ENCODE measurements around the gene CACNA2D1.

The CACNA2D1 gene

DNA sequence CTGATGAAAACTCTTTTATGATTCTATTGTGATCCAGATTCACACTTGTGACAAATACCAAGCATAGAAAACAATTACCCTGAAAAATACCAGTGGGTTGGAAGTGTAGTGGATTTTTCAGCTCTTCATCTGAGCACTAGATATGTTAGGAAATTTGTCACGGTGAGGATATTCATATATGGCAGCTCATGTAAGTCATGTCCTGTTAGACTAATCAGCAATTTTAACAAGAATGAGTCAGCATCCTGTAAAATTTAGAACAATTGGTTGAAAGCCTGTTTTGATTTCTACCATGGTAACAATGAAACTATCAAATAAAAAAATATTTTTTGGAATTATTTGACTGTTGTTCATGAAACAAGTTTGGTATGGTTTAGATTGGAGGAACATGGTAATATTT is 334.3 kb downstream of the CACNA2D1 start:
- H3K4me2 ChIP-seq (ENCODE audit: low read length): no peak overlapping the region
- H2AFZ ChIP-seq: no peak overlapping the region
- no peak overlapping the region for H3K9ac ChIP-seq
- H3K27me3 ChIP-seq (ENCODE audit: control insufficient read depth, insufficient read depth, low read length): no peaks in the 10 kb centered on the region
- no peaks in the 10 kb centered on the region for H3K4me1 ChIP-seq
- H3K79me2 ChIP-seq: no peaks in the 10 kb centered on the region
- TF ChIP-seq, protein P1, sequence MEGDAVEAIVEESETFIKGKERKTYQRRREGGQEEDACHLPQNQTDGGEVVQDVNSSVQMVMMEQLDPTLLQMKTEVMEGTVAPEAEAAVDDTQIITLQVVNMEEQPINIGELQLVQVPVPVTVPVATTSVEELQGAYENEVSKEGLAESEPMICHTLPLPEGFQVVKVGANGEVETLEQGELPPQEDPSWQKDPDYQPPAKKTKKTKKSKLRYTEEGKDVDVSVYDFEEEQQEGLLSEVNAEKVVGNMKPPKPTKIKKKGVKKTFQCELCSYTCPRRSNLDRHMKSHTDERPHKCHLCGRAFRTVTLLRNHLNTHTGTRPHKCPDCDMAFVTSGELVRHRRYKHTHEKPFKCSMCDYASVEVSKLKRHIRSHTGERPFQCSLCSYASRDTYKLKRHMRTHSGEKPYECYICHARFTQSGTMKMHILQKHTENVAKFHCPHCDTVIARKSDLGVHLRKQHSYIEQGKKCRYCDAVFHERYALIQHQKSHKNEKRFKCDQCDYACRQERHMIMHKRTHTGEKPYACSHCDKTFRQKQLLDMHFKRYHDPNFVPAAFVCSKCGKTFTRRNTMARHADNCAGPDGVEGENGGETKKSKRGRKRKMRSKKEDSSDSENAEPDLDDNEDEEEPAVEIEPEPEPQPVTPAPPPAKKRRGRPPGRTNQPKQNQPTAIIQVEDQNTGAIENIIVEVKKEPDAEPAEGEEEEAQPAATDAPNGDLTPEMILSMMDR (IDR thresholded peaks at IDR 0.05): no peak
- no peak overlapping the region for H3K4me3 ChIP-seq (ENCODE audit: low read depth, low read length)
- H3K36me3 ChIP-seq (ENCODE audit: control insufficient read depth, insufficient read depth, low read length): no peaks in the 10 kb centered on the region
- no peak overlapping the region for H3K27ac ChIP-seq
- H3K9me3 ChIP-seq (ENCODE audit: control insufficient read depth, low read length): no peaks in the 10 kb centered on the region

DNA sequence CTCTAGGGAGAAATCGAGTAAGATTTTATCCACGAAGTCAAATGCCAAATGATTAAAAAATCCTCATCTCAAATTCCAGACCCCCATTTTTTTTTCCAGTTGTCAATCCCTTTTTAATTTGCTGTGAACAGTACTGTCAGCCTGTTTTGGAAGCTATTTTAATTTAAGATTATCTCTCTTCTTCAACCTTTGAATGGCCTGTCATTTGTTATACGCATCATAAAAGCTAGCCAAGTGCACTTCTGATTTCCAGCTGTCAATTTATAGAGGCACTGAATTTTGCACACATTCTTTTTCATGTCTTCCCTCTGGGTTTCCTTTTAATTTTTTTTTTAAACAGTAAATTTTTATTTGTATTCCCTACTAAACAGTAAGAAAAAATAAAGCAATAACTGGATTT is 337.4 kb downstream of the CACNA2D1 start:
- H3K79me2 ChIP-seq: no peaks in the 10 kb centered on the region
- no peak overlapping the region for H3K27ac ChIP-seq
- H3K27me3 ChIP-seq (ENCODE audit: control insufficient read depth, insufficient read depth, low read length): no peaks in the 10 kb centered on the region
- no peak overlapping the region for H3K4me2 ChIP-seq (ENCODE audit: low read length)
- no peak overlapping the region for H3K9ac ChIP-seq
- H3K9me3 ChIP-seq (ENCODE audit: control insufficient read depth, low read length): no peaks in the 10 kb centered on the region
- no peak overlapping the region for H3K4me3 ChIP-seq (ENCODE audit: low read depth, low read length)
- TF ChIP-seq, protein P1 (IDR thresholded peaks at IDR 0.05): no peak
- H3K4me1 ChIP-seq: no peaks in the 10 kb centered on the region
- no peak overlapping the region for H2AFZ ChIP-seq
- no peaks in the 10 kb centered on the region for H3K36me3 ChIP-seq (ENCODE audit: control insufficient read depth, insufficient read depth, low read length)

DNA sequence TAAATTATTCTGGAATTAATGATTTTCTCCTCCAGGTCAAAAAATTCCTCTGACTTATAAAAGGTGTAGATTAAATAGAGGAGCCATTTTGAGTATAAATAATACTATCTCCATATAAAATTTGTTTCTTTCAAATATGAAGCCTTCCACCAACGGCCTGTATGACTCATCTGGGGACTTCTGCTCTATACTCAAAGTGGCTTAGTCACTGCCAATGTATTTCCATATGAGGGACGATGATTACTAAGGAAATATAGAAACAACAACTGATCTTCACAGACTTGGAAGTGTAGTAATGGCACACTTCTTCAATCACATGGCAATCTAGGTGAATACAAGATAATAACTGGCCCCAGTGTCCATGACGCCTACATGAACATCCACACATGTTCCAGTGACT is 338.1 kb downstream of the CACNA2D1 start:
- Histone ChIP-seq H3K27me3 (ENCODE audit: control insufficient read depth, insufficient read depth, low read length) (no peaks in the 10 kb centered on the region), H3K27ac (no peak overlapping the region), H3K4me1 (no peaks in the 10 kb centered on the region), H3K9me3 (ENCODE audit: control insufficient read depth, low read length) (no peaks in the 10 kb centered on the region), H3K4me2 (ENCODE audit: low read length) (no peak overlapping the region), H3K79me2 (no peaks in the 10 kb centered on the region), H3K9ac (no peak overlapping the region), H3K4me3 (ENCODE audit: low read depth, low read length) (no peak overlapping the region), H2AFZ (no peak overlapping the region), H3K36me3 (ENCODE audit: control insufficient read depth, insufficient read depth, low read length) (no peaks in the 10 kb centered on the region)
- TF ChIP-seq, protein P1 (IDR thresholded peaks at IDR 0.05): no peak

DNA sequence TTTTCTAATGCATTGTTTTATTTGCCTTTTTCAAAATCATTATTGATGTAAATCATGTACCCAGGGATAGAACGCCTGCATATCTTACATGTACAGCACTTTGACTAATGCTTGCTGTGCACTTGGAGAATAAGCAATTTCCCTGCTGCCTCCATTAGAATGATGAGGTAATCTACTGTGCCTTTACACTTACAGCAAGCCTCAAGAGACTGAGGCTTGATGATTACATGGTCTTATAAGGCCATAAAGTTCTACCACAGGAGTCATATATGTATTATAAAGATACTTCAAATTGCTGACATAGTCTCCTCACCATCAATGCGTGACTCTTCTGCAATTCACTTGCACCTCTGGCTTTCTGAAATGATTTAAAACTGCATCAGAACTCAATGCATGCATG is 345.2 kb downstream of the CACNA2D1 start:
- Histone ChIP-seq H2AFZ (no peak overlapping the region), H3K9me3 (ENCODE audit: control insufficient read depth, low read length) (no peaks in the 10 kb centered on the region), H3K9ac (no peak overlapping the region), H3K4me1 (no peaks in the 10 kb centered on the region), H3K4me3 (ENCODE audit: low read depth, low read length) (no peak overlapping the region), H3K79me2 (no peaks in the 10 kb centered on the region), H3K36me3 (ENCODE audit: control insufficient read depth, insufficient read depth, low read length) (no peaks in the 10 kb centered on the region), H3K4me2 (ENCODE audit: low read length) (no peak overlapping the region), H3K27me3 (ENCODE audit: control insufficient read depth, insufficient read depth, low read length) (no peaks in the 10 kb centered on the region), H3K27ac (no peak overlapping the region)
- TF ChIP-seq, protein P1 (IDR thresholded peaks at IDR 0.05): no peak

DNA sequence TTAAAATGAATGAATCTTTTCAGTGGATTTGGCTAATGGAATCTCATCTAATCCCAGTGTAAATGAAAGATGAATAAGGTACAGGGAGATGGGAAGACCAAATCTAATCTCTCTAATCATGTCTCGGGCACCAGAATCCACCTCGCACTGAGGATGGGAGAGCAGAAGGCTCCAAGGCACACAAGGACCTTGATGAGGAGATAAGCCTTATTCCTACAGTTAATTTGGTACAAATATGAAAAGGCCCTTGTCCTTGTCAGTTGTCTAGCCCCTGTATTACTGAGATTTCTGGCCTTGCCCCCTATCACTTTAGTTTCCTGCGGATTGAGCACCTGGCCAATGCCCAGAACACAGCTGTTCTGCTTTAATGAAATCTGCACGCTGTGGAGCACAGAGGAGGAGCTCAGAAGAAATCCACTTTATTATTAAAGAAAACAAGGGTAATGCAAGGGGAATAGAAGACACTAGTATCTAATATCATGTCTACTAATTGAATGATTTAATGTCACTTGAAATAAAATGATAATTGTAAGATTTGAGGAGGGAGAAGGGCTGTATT is 352.4 kb downstream of the CACNA2D1 start:
- TF ChIP-seq, protein P1 (IDR thresholded peaks at IDR 0.05): no peak
- no peak overlapping the region for H3K4me2 ChIP-seq (ENCODE audit: low read length)
- no peaks in the 10 kb centered on the region for H3K27me3 ChIP-seq (ENCODE audit: control insufficient read depth, insufficient read depth, low read length)
- no peaks in the 10 kb centered on the region for H3K9me3 ChIP-seq (ENCODE audit: control insufficient read depth, low read length)
- H3K36me3 ChIP-seq (ENCODE audit: control insufficient read depth, insufficient read depth, low read length): no peaks in the 10 kb centered on the region
- H3K27ac ChIP-seq: no peak overlapping the region
- no peak overlapping the region for H2AFZ ChIP-seq
- H3K4me3 ChIP-seq (ENCODE audit: low read depth, low read length): no peak overlapping the region
- no peaks in the 10 kb centered on the region for H3K79me2 ChIP-seq
- H3K4me1 ChIP-seq: no peaks in the 10 kb centered on the region
- H3K9ac ChIP-seq: no peak overlapping the region

Data from parathyroid adenoma (tissue), 2 donors.